DOHH2 (cell line): Measurements from ENCODE around the gene BICC1.

ENCODE experiments used
- H3F3A ChIP-seq: fragments of 200-600 bp; sonication (generic), shearing (Covaris generic); 2 replicates; pipeline ENCODE4 v1.6.0; 2016; ENCODE audit warnings: antibody characterized with exemption, mild to moderate bottlenecking; ENCODE audit not compliant: control insufficient read depth, insufficient read depth
- H3K27ac ChIP-seq: fragments of 200-600 bp; sonication (generic); 2 replicates; pipeline ENCODE4 v1.5.1; 2014; ENCODE audit warnings: low read depth, mild to moderate bottlenecking, low read length, moderate library complexity
- H3K27me3 ChIP-seq: fragments of 200-600 bp; sonication (generic); 2 replicates; pipeline ENCODE4 v1.6.1; 2014; ENCODE audit warnings: mild to moderate bottlenecking, low read length, mixed read lengths; ENCODE audit not compliant: control insufficient read depth
- H3K36me3 ChIP-seq: fragments of 200-600 bp; sonication (generic); 2 replicates; pipeline ENCODE4 v1.6.1; 2014; ENCODE audit warnings: mild to moderate bottlenecking, low read length, moderate library complexity, mixed read lengths; ENCODE audit not compliant: control insufficient read depth
- H3K4me1 ChIP-seq: fragments of 200-600 bp; sonication (generic); 2 replicates; pipeline ENCODE4 v1.6.1; 2014; ENCODE audit warnings: mild to moderate bottlenecking, low read length, mixed read lengths; ENCODE audit not compliant: control insufficient read depth
- H3K4me2 ChIP-seq: fragments of 200-600 bp; sonication (generic); 2 replicates; pipeline ENCODE4 v1.6.0; 2014; ENCODE audit warnings: mild to moderate bottlenecking, low read length, moderate library complexity
- H3K4me3 ChIP-seq: fragments of 200-600 bp; sonication (generic); 2 replicates; pipeline ENCODE4 v1.5.1; 2014; ENCODE audit warnings: mild to moderate bottlenecking, low read length, mixed read lengths
- H3K79me2 ChIP-seq: fragments of 200-600 bp; sonication (generic); 2 replicates; pipeline ENCODE4 v1.6.1; 2014; ENCODE audit warnings: mild to moderate bottlenecking, low read length, mixed read lengths; ENCODE audit not compliant: control insufficient read depth
- H3K9me2 ChIP-seq: fragments of 200-600 bp; sonication (generic); replicated peaks from 2 replicates; pipeline ENCODE4 v1.6.1; 2014; ENCODE audit warnings: mild to moderate bottlenecking, low read length, mixed read lengths; ENCODE audit not compliant: control insufficient read depth
- H3K9me3 ChIP-seq: fragments of 200-600 bp; sonication (generic); 2 replicates; pipeline ENCODE4 v1.6.1; 2014; ENCODE audit warnings: antibody characterized with exemption, low read length, mixed read lengths; ENCODE audit not compliant: control insufficient read depth, insufficient read depth
- H4K20me1 ChIP-seq: fragments of 200-600 bp; sonication (generic); 2 replicates; pipeline ENCODE4 v1.6.0; 2014; ENCODE audit warnings: low read depth, mild to moderate bottlenecking, antibody characterized with exemption, low read length, moderate library complexity; ENCODE audit not compliant: control insufficient read depth, insufficient read depth
- EZH2phosphoT487 ChIP-seq: fragments of 200-600 bp; sonication (generic); IDR thresholded peaks from 2 replicates; pipeline ENCODE4 v1.6.1; 2017; ENCODE audit warnings: borderline replicate concordance, mild to moderate bottlenecking, antibody characterized with exemption, low read length, moderate library complexity, mixed read lengths
- TF ChIP-seq, protein P1 (sequence below): fragments of 200-600 bp; sonication (generic); IDR thresholded peaks from one replicate; pipeline ENCODE4 v1.5.1; 2014; ENCODE audit warnings: antibody characterized with exemption, mild to moderate bottlenecking, low read depth, low read length; ENCODE audit not compliant: poor library complexity, severe bottlenecking

BICC1 gene

GRCh38 chr10:58481569-58482109, 31.0 kb upstream of the BICC1 start:
- H3K4me3 ChIP-seq, result no peak overlapping the region
- no peaks in the 10 kb centered on the region for H4K20me1 ChIP-seq
- H3F3A ChIP-seq, result no peaks in the 10 kb centered on the region
- H3K79me2 ChIP-seq, result no peaks in the 10 kb centered on the region
- H3K4me2 ChIP-seq, result no peak overlapping the region
- no peaks in the 10 kb centered on the region for H3K36me3 ChIP-seq
- no peak overlapping the region for H3K27ac ChIP-seq
- TF ChIP-seq EZH2phosphoT487, result no peak
- TF ChIP-seq, protein P1, sequence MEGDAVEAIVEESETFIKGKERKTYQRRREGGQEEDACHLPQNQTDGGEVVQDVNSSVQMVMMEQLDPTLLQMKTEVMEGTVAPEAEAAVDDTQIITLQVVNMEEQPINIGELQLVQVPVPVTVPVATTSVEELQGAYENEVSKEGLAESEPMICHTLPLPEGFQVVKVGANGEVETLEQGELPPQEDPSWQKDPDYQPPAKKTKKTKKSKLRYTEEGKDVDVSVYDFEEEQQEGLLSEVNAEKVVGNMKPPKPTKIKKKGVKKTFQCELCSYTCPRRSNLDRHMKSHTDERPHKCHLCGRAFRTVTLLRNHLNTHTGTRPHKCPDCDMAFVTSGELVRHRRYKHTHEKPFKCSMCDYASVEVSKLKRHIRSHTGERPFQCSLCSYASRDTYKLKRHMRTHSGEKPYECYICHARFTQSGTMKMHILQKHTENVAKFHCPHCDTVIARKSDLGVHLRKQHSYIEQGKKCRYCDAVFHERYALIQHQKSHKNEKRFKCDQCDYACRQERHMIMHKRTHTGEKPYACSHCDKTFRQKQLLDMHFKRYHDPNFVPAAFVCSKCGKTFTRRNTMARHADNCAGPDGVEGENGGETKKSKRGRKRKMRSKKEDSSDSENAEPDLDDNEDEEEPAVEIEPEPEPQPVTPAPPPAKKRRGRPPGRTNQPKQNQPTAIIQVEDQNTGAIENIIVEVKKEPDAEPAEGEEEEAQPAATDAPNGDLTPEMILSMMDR, result no peak
- H3K4me1 ChIP-seq, result no peaks in the 10 kb centered on the region
- H3K9me3 ChIP-seq, result no peaks in the 10 kb centered on the region
- H3K27me3 ChIP-seq, result no peaks in the 10 kb centered on the region
- H3K9me2 ChIP-seq, result no peaks in the 10 kb centered on the region

DNA sequence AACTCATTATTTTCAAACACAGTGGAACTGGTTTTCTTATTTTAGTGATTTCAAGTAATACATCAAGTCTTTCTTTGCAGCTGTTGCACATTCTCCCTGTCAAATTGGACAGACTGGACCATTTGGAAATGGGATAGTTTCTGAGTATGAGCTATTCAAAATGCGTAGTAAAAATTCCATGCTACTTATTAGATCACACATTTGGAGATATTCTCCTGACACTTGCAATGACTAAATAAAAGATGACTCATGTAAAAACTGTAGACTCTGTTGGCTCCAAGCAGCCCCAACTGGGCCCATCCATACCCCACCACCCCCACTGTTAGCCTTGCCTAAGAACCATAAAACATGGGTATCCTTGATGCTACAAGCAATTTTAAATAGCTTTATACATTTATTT, 25.9 kb upstream of the BICC1 start:
- Histone ChIP-seq H3K9me3 (no peaks in the 10 kb centered on the region), H3K27ac (no peak overlapping the region), H3K4me1 (no peaks in the 10 kb centered on the region), H3K4me3 (no peak overlapping the region), H3K27me3 (no peaks in the 10 kb centered on the region), H3K9me2 (no peaks in the 10 kb centered on the region), H3K79me2 (no peaks in the 10 kb centered on the region), H3K4me2 (no peak overlapping the region), H3F3A (no peaks in the 10 kb centered on the region), H4K20me1 (no peaks in the 10 kb centered on the region), H3K36me3 (no peaks in the 10 kb centered on the region)
- TF ChIP-seq, protein P1, result no peak
- TF ChIP-seq EZH2phosphoT487, result no peak

DNA sequence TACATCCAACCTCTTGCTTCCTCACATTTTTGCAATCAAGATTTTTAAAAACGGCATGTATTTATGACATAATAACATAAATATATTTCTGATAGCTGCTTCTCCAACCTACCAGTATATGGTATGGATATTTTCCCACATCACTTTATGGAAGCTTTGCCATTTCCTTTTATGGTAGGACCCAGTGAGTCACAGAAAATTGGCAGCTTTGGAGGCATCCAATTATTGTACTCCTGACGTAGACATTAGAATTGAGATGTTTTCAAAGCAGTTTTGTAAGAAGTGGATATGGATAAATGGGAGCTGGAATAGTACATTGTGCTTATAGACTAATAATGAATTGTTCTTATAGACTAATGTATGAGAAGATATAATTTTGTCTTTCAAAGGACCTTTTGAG, 23.8 kb upstream of the BICC1 start:
- no peak for TF ChIP-seq EZH2phosphoT487
- TF ChIP-seq, protein P1, result no peak
- no peaks in the 10 kb centered on the region for H3F3A ChIP-seq

More for the DNA sequence above, 23.8 kb upstream of the BICC1 start:
- H3K27me3 ChIP-seq, result no peaks in the 10 kb centered on the region
- no peaks in the 10 kb centered on the region for H3K4me1 ChIP-seq
- H3K9me2 ChIP-seq, result no peaks in the 10 kb centered on the region
- no peak overlapping the region for H3K4me3 ChIP-seq
- H3K9me3 ChIP-seq, result no peaks in the 10 kb centered on the region
- no peaks in the 10 kb centered on the region for H3K36me3 ChIP-seq
- no peak overlapping the region for H3K4me2 ChIP-seq
- no peaks in the 10 kb centered on the region for H3K79me2 ChIP-seq
- no peaks in the 10 kb centered on the region for H4K20me1 ChIP-seq
- no peak overlapping the region for H3K27ac ChIP-seq
